HL-60 (cell line): ENCODE measurements around the gene PCDHGA1.

ENCODE experiments used
- DNase-seq, 2 experiments: peaks; one replicate each; pipeline ENCODE4 v3.0.0-alpha.2; 2010 to 2020; ENCODE audit warnings: low read depth in 1 of 2, low spot score in 1 of 2
- H3K27ac ChIP-seq: fragments of 250-450 bp; sonication (Bioruptor Pico); replicated peaks from 2 replicates; pipeline ENCODE4 v1.5.1; 2020; ENCODE audit warnings: mild to moderate bottlenecking, moderate library complexity
- H3K27me3 ChIP-seq: fragments of 250-450 bp; sonication (Bioruptor Pico); 2 replicates; pipeline ENCODE4 v1.5.1; 2021; ENCODE audit warnings: mild to moderate bottlenecking, moderate library complexity; ENCODE audit not compliant: insufficient read depth, poor library complexity, severe bottlenecking
- H3K4me3 ChIP-seq: replicated peaks from 2 replicates; pipeline ENCODE4 v1.5.1; 2011; ENCODE audit warnings: mild to moderate bottlenecking, control low read depth, low read length; ENCODE audit not compliant: insufficient read depth
- GABPA ChIP-seq: IDR thresholded peaks from 2 replicates; pipeline ENCODE4 v1.6.1; 2012; ENCODE audit warnings: low read depth
- POLR2AphosphoS5 ChIP-seq: IDR thresholded peaks from 2 replicates; pipeline ENCODE4 v1.6.1; 2012; ENCODE audit warnings: low read depth
- SPI1 ChIP-seq: IDR thresholded peaks from 2 replicates; pipeline ENCODE4 v1.6.1; 2012; ENCODE audit warnings: low read depth, mild to moderate bottlenecking, borderline replicate concordance
- TF ChIP-seq, protein P1 (sequence below): IDR thresholded peaks from one replicate; pipeline ENCODE4 v1.5.1; 2011; ENCODE audit warnings: low read length, control low read depth, inconsistent platforms; ENCODE audit not compliant: insufficient read depth
- TF ChIP-seq, protein P2 (sequence below): IDR thresholded peaks from 2 replicates; pipeline ENCODE4 v1.6.1; 2012; ENCODE audit warnings: low read depth; ENCODE audit not compliant: insufficient replicate concordance

Gene PCDHGA1

DNA sequence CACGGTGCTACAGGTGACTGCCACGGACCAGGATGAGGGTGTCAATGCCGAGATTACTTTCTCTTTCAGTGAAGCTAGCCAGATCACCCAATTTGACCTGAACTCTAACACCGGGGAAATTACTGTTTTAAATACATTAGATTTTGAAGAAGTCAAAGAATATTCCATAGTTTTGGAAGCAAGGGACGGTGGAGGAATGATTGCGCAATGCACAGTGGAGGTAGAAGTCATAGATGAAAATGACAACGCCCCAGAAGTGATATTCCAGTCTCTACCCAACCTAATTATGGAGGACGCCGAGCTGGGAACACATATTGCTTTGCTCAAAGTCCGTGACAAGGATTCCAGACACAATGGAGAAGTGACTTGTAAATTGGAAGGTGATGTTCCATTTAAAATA lies 58.3 kb downstream of the PCDHGA1 start:
- DNase-seq = no peak
- Histone ChIP-seq H3K4me3 (no peak overlapping the region), H3K27me3 (no peaks in the 10 kb centered on the region), H3K27ac (no peak overlapping the region)
- TF ChIP-seq, protein P1, sequence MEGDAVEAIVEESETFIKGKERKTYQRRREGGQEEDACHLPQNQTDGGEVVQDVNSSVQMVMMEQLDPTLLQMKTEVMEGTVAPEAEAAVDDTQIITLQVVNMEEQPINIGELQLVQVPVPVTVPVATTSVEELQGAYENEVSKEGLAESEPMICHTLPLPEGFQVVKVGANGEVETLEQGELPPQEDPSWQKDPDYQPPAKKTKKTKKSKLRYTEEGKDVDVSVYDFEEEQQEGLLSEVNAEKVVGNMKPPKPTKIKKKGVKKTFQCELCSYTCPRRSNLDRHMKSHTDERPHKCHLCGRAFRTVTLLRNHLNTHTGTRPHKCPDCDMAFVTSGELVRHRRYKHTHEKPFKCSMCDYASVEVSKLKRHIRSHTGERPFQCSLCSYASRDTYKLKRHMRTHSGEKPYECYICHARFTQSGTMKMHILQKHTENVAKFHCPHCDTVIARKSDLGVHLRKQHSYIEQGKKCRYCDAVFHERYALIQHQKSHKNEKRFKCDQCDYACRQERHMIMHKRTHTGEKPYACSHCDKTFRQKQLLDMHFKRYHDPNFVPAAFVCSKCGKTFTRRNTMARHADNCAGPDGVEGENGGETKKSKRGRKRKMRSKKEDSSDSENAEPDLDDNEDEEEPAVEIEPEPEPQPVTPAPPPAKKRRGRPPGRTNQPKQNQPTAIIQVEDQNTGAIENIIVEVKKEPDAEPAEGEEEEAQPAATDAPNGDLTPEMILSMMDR = no peak
- no peak for TF ChIP-seq POLR2AphosphoS5
- TF ChIP-seq SPI1 = no peak
- TF ChIP-seq GABPA = no peak
- TF ChIP-seq, protein P2, sequence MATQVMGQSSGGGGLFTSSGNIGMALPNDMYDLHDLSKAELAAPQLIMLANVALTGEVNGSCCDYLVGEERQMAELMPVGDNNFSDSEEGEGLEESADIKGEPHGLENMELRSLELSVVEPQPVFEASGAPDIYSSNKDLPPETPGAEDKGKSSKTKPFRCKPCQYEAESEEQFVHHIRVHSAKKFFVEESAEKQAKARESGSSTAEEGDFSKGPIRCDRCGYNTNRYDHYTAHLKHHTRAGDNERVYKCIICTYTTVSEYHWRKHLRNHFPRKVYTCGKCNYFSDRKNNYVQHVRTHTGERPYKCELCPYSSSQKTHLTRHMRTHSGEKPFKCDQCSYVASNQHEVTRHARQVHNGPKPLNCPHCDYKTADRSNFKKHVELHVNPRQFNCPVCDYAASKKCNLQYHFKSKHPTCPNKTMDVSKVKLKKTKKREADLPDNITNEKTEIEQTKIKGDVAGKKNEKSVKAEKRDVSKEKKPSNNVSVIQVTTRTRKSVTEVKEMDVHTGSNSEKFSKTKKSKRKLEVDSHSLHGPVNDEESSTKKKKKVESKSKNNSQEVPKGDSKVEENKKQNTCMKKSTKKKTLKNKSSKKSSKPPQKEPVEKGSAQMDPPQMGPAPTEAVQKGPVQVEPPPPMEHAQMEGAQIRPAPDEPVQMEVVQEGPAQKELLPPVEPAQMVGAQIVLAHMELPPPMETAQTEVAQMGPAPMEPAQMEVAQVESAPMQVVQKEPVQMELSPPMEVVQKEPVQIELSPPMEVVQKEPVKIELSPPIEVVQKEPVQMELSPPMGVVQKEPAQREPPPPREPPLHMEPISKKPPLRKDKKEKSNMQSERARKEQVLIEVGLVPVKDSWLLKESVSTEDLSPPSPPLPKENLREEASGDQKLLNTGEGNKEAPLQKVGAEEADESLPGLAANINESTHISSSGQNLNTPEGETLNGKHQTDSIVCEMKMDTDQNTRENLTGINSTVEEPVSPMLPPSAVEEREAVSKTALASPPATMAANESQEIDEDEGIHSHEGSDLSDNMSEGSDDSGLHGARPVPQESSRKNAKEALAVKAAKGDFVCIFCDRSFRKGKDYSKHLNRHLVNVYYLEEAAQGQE = no peak

GRCh38 chr5:141389153-141390042 lies 59.1 kb downstream of the PCDHGA1 start:
- no peaks in the 10 kb centered on the region for H3K27me3 ChIP-seq
- no peak overlapping the region for H3K4me3 ChIP-seq
- H3K27ac ChIP-seq = no peak overlapping the region
- no peak for TF ChIP-seq GABPA
- no peak for TF ChIP-seq POLR2AphosphoS5
- TF ChIP-seq, protein P1 = no peak
- TF ChIP-seq, protein P2 = no peak
- no peak for TF ChIP-seq SPI1
- no peak for DNase-seq

- no peak for DNase-seq
- no peaks in the 10 kb centered on the region for H3K27me3 ChIP-seq
- no peak within 1 kb of the TSS for H3K4me3 ChIP-seq
These were observed 62.3 kb downstream of the PCDHGA1 start, which contains the start of gene PCDHGA8 for GRCh38 chr5:141392429-141393198. TSS of gene PCDHGA8 (plus strand) at chr5:141392633. CDS start at chr5:141392814, 181 bp downstream.

More at GRCh38 chr5:141392429-141393198, 62.3 kb downstream of the PCDHGA1 start, which contains the start of gene PCDHGA8:
- TF ChIP-seq SPI1 (no peak), POLR2AphosphoS5 (no peak), GABPA (no peak)
- TF ChIP-seq, protein P2 = no peak
- TF ChIP-seq, protein P1 = no peak
- H3K27ac ChIP-seq = no peak within 1 kb of the TSS
